Right cardiac atrium (tissue), 5 donors: ENCODE data around the gene CAMTA1. TPM values are rescaled to one million over a fixed set of nuclear protein-coding genes. Genes with fewer than 3 reads are reported as not detected.
"Not testable (repeated sequence)": the region's sequence is repeated elsewhere in the genome, so short reads cannot be mapped to it uniquely, and the experiment has no call there.

ENCODE experiments used
- ATAC-seq, 2 donors: fragments of 200-7000 bp; cut with Tn5 transposase; one replicate each; pipeline versions ENCODE4 v1.8.0 to v1.9.1; 2020; ENCODE audit warnings: moderate library complexity in 2 of 2, mild to moderate bottlenecking in 1 of 2
- DNase-seq, 3 donors: peaks; one replicate each; pipeline ENCODE4 v3.0.0-alpha.2; 2020
- H3K27ac ChIP-seq: one replicate; pipeline ENCODE4 v1.5.1; 2013; ENCODE audit warnings: mild to moderate bottlenecking, low read length, control low read depth, moderate library complexity
- H3K27me3 ChIP-seq: one replicate; pipeline ENCODE4 v1.6.1; 2013; ENCODE audit not compliant: control insufficient read depth, insufficient read depth
- H3K4me1 ChIP-seq: one replicate; pipeline ENCODE4 v1.6.1; 2013; ENCODE audit warnings: low read length; ENCODE audit not compliant: control insufficient read depth, insufficient read depth
- H3K4me3 ChIP-seq: one replicate; pipeline ENCODE4 v1.5.1; 2013; ENCODE audit warnings: low read length, control low read depth
- H3K9me3 ChIP-seq: one replicate; pipeline ENCODE4 v1.6.1; 2013; ENCODE audit warnings: low read length; ENCODE audit not compliant: control insufficient read depth
- WGBS: extraction: QIAGEN DNeasy Blood & Tissue Kit; methylation state at CpG from one replicate; pipeline ENCODE4 v1.1.7; 2013; 5-methylcytosine and 5-hydroxymethylcytosine counted together
- intact Hi-C, 4 donors: fragments of 100-400 bp; cut with DNase I; formaldehyde crosslinking; loops; one replicate each; pipeline versions ENCODE4 v1.11.0 to v1.14.0; 2022 to 2023
- polyA plus RNA-seq: library from polyadenylated mRNA; stranded (reverse); fragments of 200-250 nt; gene quantifications from one replicate; pipeline ENCODE4 v1.2.3, GENCODE V29; 2013
- total RNA-seq, 4 donors: library from RNA; stranded (reverse); fragmentation: NEBNext Ultra II Directional; extraction: Animal tissue kit (Norgen Biotek cat#: 25700); gene quantifications; one replicate each; pipeline ENCODE4 v1.2.1, GENCODE V29; 2021
- donor health status: healthy with polysubstance abuse.
- donor health status: DM: no; HTN: yes; CAD: no.
- donor health status: DM: no; HTN: no; CAD: no.
- donor health status: DM: no; HTN: yes; CAD: no; lungs with severe emphysema.
- donor health status: DM: yes; HTN: yes; CAD: no.

CAMTA1 gene
- total and polyA plus RNA-seq, 5 donors, result 155 to 334 (median 164) TPM

GRCh38 chr1:7159116-7159781 lies 374.0 kb downstream of the CAMTA1 start:
- Histone ChIP-seq H3K9me3 (no peaks in the 10 kb centered on the region), H3K4me3 (no peak overlapping the region), H3K4me1 (no peaks in the 10 kb centered on the region), H3K27ac (no peak overlapping the region), H3K27me3 (no peaks in the 10 kb centered on the region)
- intact Hi-C loops, result no loop called here
- DNase-seq (no peak), ATAC-seq (no peak)
- 70% methylated on average over 6 of the region's 6 CpGs for WGBS

- intact Hi-C loops, DNase-seq, H3K27ac ChIP-seq, H3K4me3 ChIP-seq, H3K9me3 ChIP-seq, H3K4me1 ChIP-seq, H3K27me3 ChIP-seq, ATAC-seq: not testable (repeated sequence)
- 78% methylated on average over 2 of the region's 2 CpGs for WGBS
Measured at GRCh38 chr1:7168554-7168953, 383.3 kb downstream of the CAMTA1 start.

GRCh38 chr1:7171168-7171567 lies 385.9 kb downstream of the CAMTA1 start:
- Histone ChIP-seq H3K9me3 (no peaks in the 10 kb centered on the region), H3K27me3 (no peaks in the 10 kb centered on the region), H3K4me3 (no peak overlapping the region), H3K4me1 (no peaks in the 10 kb centered on the region), H3K27ac (no peak overlapping the region)
- no peak for DNase-seq
- intact Hi-C loops, result no loop called here
- WGBS, result 76% methylated on average over 1 of the region's 1 CpG
- ATAC-seq, result no peak

GRCh38 chr1:7171574-7171973 lies 386.3 kb downstream of the CAMTA1 start:
- WGBS, result 76% methylated on average over 6 of the region's 6 CpGs
- no peaks in the 10 kb centered on the region for H3K27me3 ChIP-seq
- no peak overlapping the region for H3K27ac ChIP-seq
- intact Hi-C loops, result no loop called here
- no peak for ATAC-seq
- no peaks in the 10 kb centered on the region for H3K4me1 ChIP-seq
- DNase-seq, result no peak
- H3K9me3 ChIP-seq, result no peaks in the 10 kb centered on the region
- H3K4me3 ChIP-seq, result no peak overlapping the region

GRCh38 chr1:7172804-7173203 lies 387.6 kb downstream of the CAMTA1 start:
- Histone ChIP-seq H3K27me3 (no peaks in the 10 kb centered on the region), H3K9me3 (no peaks in the 10 kb centered on the region), H3K4me1 (no peaks in the 10 kb centered on the region), H3K27ac (no peak overlapping the region), H3K4me3 (no peak overlapping the region)
- 48% methylated on average over 14 of the region's 14 CpGs for WGBS
- intact Hi-C loops, result no loop called here
- DNase-seq (peak; percentile 23 to 71 (median 65)), ATAC-seq (peak; percentile 72 to 81)

GRCh38 chr1:7174561-7174960 lies 389.3 kb downstream of the CAMTA1 start:
- DNase-seq (no peak), ATAC-seq (no peak)
- WGBS, result 82% methylated on average over 12 of the region's 12 CpGs
- Histone ChIP-seq H3K9me3 (no peaks in the 10 kb centered on the region), H3K27ac (no peak overlapping the region), H3K4me3 (no peak overlapping the region), H3K4me1 (no peaks in the 10 kb centered on the region), H3K27me3 (no peaks in the 10 kb centered on the region)
- intact Hi-C loops, result no loop called here

- Histone ChIP-seq H3K27ac (no peak overlapping the region), H3K9me3 (no peaks in the 10 kb centered on the region), H3K27me3 (no peaks in the 10 kb centered on the region), H3K4me3 (no peak overlapping the region), H3K4me1 (no peaks in the 10 kb centered on the region)
- 84% methylated on average over 15 of the region's 15 CpGs for WGBS
- DNase-seq, result no peak
- intact Hi-C loops, result no loop called here
- no peak for ATAC-seq
Measured at GRCh38 chr1:7174980-7175906, 390.0 kb downstream of the CAMTA1 start.

GRCh38 chr1:7177021-7177420 lies 391.8 kb downstream of the CAMTA1 start:
- no peaks in the 10 kb centered on the region for H3K4me1 ChIP-seq
- H3K4me3 ChIP-seq, result no peak overlapping the region
- 82% methylated on average over 3 of the region's 3 CpGs for WGBS
- DNase-seq (no peak), ATAC-seq (no peak)
- intact Hi-C loops, result no loop called here
- no peak overlapping the region for H3K27ac ChIP-seq
- no peaks in the 10 kb centered on the region for H3K27me3 ChIP-seq
- H3K9me3 ChIP-seq, result no peaks in the 10 kb centered on the region

GRCh38 chr1:7177438-7178146 lies 392.3 kb downstream of the CAMTA1 start:
- no peak overlapping the region for H3K27ac ChIP-seq
- no peak overlapping the region for H3K4me3 ChIP-seq
- intact Hi-C loops, result no loop called here
- H3K9me3 ChIP-seq, result no peaks in the 10 kb centered on the region
- H3K4me1 ChIP-seq, result no peaks in the 10 kb centered on the region
- DNase-seq, result no peak
- WGBS, result 64% methylated on average over 9 of the region's 9 CpGs
- ATAC-seq, result no peak
- H3K27me3 ChIP-seq, result no peaks in the 10 kb centered on the region

- H3K4me3 ChIP-seq, result no peak overlapping the region
- ATAC-seq (no peak), DNase-seq (no peak)
- no peaks in the 10 kb centered on the region for H3K4me1 ChIP-seq
- WGBS, result 56% methylated on average over 4 of the region's 4 CpGs
- no peak overlapping the region for H3K27ac ChIP-seq
- no peaks in the 10 kb centered on the region for H3K9me3 ChIP-seq
- H3K27me3 ChIP-seq, result no peaks in the 10 kb centered on the region
- intact Hi-C loops, result no loop called here
Measured at GRCh38 chr1:7178336-7178735, 393.1 kb downstream of the CAMTA1 start.

- no peaks in the 10 kb centered on the region for H3K9me3 ChIP-seq
- H3K27me3 ChIP-seq, result no peaks in the 10 kb centered on the region
- intact Hi-C loops, result no loop called here
- H3K4me1 ChIP-seq, result no peaks in the 10 kb centered on the region
- no peak overlapping the region for H3K27ac ChIP-seq
- ATAC-seq (no peak), DNase-seq (no peak)
- no peak overlapping the region for H3K4me3 ChIP-seq
- 51% methylated on average over 3 of the region's 3 CpGs for WGBS
Measured at GRCh38 chr1:7178741-7179140, 393.5 kb downstream of the CAMTA1 start.
